Activated naive CD4-positive, alpha-beta T cell treated with anti-CD3 and anti-CD28 coated beads, Interleukin-2, amount 50 U/mL, for 24 hours (primary cell): ENCODE data around the gene GUCY2C.
"Not testable (repeated sequence)": the region's sequence is repeated elsewhere in the genome, so short reads cannot be mapped to it uniquely, and the experiment has no call there.

ENCODE experiments used
- H3K27ac Mint-ChIP-seq: one replicate; pipeline ENCODE4 v1.8.0; 2021; ENCODE audit warnings: mild to moderate bottlenecking, mixed read lengths
- H3K27me3 Mint-ChIP-seq: one replicate; pipeline ENCODE4 v1.8.0; 2021; ENCODE audit warnings: mixed read lengths
- H3K36me3 Mint-ChIP-seq: one replicate; pipeline ENCODE4 v1.8.0; 2021; ENCODE audit warnings: mixed read lengths
- H3K4me1 Mint-ChIP-seq: one replicate; pipeline ENCODE4 v1.8.0; 2021; ENCODE audit warnings: mixed read lengths
- H3K4me3 Mint-ChIP-seq: one replicate; pipeline ENCODE4 v1.8.0; 2021; ENCODE audit warnings: mild to moderate bottlenecking, mixed read lengths
- H3K9me3 Mint-ChIP-seq: one replicate; pipeline ENCODE4 v1.8.0; 2021; ENCODE audit warnings: mixed read lengths

GUCY2C gene

DNA sequence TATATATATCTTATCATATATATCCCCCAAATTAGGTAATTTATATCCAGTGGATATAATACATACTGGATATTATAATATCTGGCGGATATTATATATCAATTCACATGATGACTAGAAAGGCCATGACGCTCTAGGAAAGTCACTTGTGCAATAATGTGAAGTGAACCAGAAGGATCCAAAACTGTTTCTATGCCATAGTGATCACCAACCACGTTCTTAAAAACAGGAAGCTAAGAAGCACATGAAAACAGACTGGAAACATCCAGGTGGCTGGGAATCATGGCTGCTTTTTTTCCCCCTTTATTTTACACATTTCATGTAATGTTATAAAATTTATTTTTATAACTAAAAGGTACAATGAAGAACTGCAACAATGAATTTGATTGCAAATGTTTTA is 1.4 kb downstream of the GUCY2C start:
- no peak overlapping the region for H3K4me3 Mint-ChIP-seq
- no peaks in the 10 kb centered on the region for H3K36me3 Mint-ChIP-seq
- H3K9me3 Mint-ChIP-seq, result no peaks in the 10 kb centered on the region
- H3K27me3 Mint-ChIP-seq, result peaks cover 8% of the 10 kb centered on the region
- H3K27ac Mint-ChIP-seq, result no peak overlapping the region
- H3K4me1 Mint-ChIP-seq, result no peaks in the 10 kb centered on the region

DNA sequence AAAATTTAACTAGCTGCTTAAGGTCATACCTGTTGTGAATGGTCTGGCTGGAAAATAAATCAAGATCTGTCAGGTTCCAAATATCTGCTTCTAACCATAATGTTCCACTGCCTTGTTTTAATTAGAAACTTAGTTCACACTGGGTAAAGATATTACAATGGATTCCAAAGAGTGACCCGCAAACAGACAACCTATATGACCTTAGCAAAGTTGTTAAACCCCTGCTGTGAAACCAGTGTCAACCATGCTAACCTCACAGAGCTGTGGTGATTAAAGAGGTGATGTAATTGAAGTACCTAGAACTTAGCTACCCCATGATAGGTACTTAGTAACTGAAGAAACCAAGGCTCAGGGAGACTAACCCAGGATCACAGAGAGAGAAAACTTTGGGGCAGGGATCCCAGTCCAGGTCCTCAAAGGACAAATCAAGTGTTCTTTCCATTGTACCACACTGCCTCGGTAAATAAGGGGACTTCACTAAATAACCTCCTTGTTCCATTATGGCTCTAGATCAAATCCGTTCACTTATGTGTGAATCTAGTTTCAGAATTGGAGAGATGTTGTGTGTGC is 2.2 kb downstream of the GUCY2C start:
- no peak overlapping the region for H3K4me3 Mint-ChIP-seq
- no peaks in the 10 kb centered on the region for H3K36me3 Mint-ChIP-seq
- no peaks in the 10 kb centered on the region for H3K9me3 Mint-ChIP-seq
- H3K4me1 Mint-ChIP-seq, result no peaks in the 10 kb centered on the region
- H3K27me3 Mint-ChIP-seq, result peaks cover 8% of the 10 kb centered on the region
- H3K27ac Mint-ChIP-seq, result no peak overlapping the region

DNA sequence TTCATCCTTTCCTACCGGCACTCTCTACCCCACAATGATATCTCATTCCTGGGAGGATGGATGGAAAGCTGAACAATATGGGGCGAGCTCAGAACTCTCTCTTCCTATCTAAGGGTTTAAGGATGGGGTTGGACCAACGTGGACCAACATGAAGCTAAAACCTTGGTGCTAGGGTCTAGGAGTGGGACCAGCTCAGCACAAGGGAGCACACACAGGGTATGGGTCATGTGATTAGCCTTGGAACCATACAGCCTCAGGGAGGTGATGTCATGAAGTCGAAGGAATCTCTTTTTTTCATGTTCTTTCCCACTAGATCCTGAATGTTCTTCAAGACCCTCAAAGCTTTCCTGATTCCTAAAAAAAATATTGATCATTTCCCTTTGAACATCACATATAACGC is 3.3 kb downstream of the GUCY2C start:
- Mint-ChIP-seq H3K4me3 (no peak overlapping the region), H3K27ac (no peak overlapping the region)

DNA sequence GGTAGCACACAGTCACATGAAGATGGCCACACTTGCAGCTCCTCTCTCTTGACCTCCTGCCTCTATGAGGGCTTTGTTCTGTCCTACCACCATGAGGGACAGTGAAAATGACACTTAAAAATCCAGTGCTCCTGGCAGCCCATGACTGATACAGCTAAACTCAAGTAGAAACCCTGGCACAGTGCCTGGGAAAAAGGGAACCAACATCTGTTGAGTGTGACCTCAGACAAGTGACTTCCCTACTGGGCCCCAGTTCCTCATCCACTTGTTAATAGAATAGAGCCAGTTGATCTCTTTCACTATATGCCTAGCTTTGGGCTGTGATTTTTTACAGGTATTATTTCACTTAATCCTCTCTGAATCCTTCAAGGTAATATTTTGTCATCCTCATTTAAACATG is 4.8 kb downstream of the GUCY2C start:
- Mint-ChIP-seq H3K4me1 (no peaks in the 10 kb centered on the region), H3K36me3 (no peaks in the 10 kb centered on the region), H3K4me3 (no peak overlapping the region), H3K27me3 (peaks cover 9% of the 10 kb centered on the region), H3K27ac (no peak overlapping the region), H3K9me3 (no peaks in the 10 kb centered on the region)

More for the DNA sequence above, 3.3 kb downstream of the GUCY2C start:
- H3K27me3 Mint-ChIP-seq, result peaks cover 8% of the 10 kb centered on the region
- no peaks in the 10 kb centered on the region for H3K4me1 Mint-ChIP-seq
- H3K36me3 Mint-ChIP-seq, result no peaks in the 10 kb centered on the region
- no peaks in the 10 kb centered on the region for H3K9me3 Mint-ChIP-seq

DNA sequence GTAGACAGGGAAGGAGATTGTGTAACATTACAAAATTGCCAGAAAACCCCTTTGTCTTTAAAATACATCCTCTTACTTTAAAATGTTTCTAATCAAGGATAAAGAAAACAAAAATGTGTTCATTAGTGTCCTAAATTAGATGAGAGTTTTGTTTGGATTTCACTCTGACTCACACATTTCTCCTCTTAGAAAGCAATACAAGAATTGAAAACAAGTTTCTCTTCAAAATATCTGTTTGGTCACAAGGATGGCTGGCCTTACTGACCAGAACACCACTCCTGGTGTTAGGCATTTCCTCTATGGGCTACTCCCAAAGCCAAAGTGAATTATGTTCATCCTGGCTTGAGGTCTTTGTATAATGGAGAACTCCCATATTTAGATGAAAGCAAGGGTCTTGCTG is 6.4 kb downstream of the GUCY2C start:
- H3K9me3 Mint-ChIP-seq, result no peaks in the 10 kb centered on the region
- H3K4me3 Mint-ChIP-seq, result no peak overlapping the region
- no peaks in the 10 kb centered on the region for H3K4me1 Mint-ChIP-seq
- H3K27me3 Mint-ChIP-seq, result peaks cover 9% of the 10 kb centered on the region
- H3K36me3 Mint-ChIP-seq, result no peaks in the 10 kb centered on the region
- H3K27ac Mint-ChIP-seq, result no peak overlapping the region

DNA sequence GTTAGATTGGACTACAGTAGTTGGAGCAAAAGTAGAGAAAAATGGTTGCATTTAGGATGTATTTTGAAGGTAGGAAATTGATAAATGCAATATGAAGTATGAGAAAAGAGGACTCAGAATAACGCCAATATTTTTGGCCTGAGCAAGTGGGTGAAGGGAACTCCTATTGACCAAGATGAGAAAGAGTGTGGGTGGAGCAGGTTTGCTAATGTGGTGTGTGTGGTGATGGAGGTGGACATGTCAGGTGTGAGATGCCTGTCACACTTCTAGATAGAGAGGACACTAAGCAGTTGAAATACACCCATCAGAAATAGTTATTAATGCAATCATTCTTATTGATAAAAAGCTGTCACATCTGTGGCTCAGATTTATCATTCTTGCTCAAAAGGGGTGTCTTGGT is 7.3 kb downstream of the GUCY2C start:
- Mint-ChIP-seq H3K9me3 (no peaks in the 10 kb centered on the region), H3K4me1 (no peaks in the 10 kb centered on the region), H3K27me3 (peaks cover 7% of the 10 kb centered on the region), H3K4me3 (no peak overlapping the region), H3K27ac (no peak overlapping the region), H3K36me3 (no peaks in the 10 kb centered on the region)

DNA sequence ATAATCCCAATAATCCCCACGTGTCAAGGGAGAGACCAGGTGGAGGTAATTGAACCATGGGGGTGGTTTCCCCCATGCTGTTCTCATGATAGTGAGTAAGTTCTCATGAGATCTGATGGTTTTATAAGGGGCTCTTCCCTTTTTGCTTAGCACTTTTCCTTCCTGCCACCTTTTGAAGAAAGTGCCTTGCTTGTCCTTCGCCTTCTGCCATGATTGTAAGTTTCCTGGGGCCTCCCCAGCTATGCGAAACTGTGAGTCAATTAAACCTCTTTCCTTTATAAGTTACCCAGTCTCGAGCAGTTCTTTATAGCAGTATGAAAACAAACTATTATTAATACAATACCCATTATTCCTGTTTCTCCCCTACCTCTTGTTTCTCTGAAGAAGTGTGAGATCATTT is 14.2 kb downstream of the GUCY2C start:
- not testable (repeated sequence) for H3K27me3 Mint-ChIP-seq, H3K36me3 Mint-ChIP-seq, H3K4me1 Mint-ChIP-seq, H3K9me3 Mint-ChIP-seq, H3K4me3 Mint-ChIP-seq, H3K27ac Mint-ChIP-seq

DNA sequence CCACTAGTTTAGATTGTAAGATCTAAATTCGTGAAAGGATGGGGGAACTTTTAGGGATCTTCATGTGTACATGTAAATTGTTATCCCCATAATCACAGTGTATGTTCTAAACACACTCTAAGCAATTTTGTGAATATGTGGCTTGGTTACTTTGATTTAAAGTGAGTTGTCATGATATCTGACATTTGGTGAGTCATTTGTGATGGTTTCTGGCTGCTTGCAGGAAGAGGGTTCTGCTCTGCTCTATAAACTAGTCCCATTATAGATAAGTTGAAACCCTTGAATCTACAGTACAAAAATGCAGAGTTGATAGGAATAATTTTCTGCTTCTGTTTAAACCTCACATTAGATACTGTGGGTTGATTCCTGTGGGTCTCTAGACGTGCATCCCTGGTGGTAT is 14.8 kb downstream of the GUCY2C start:
- H3K4me3 Mint-ChIP-seq, result no peak overlapping the region
- H3K27me3 Mint-ChIP-seq, result peaks cover 2% of the 10 kb centered on the region
- no peak overlapping the region for H3K27ac Mint-ChIP-seq
- H3K36me3 Mint-ChIP-seq, result no peaks in the 10 kb centered on the region
- no peaks in the 10 kb centered on the region for H3K4me1 Mint-ChIP-seq
- no peaks in the 10 kb centered on the region for H3K9me3 Mint-ChIP-seq

DNA sequence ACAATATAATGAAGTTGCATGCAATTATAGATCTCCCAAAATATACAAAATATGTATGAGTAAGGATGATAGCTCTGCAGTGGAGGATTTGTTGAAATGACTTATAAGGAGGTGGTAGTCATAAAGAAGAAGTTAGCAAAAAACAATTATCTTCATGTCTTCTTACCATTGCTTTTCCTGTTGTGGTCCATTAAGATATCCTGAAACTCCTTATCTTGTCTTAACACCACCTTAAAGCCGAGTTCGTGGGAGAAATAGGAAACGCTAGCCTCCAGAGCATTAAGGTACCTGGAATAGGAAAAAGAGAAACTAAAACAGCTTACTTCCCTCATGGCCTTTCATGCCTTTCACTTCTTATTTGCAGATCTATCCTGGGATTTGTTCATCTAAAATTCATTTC is 15.2 kb downstream of the GUCY2C start:
- Mint-ChIP-seq H3K9me3 (no peaks in the 10 kb centered on the region), H3K4me1 (no peaks in the 10 kb centered on the region), H3K27ac (no peak overlapping the region), H3K4me3 (no peak overlapping the region), H3K36me3 (no peaks in the 10 kb centered on the region), H3K27me3 (peaks cover 2% of the 10 kb centered on the region)

DNA sequence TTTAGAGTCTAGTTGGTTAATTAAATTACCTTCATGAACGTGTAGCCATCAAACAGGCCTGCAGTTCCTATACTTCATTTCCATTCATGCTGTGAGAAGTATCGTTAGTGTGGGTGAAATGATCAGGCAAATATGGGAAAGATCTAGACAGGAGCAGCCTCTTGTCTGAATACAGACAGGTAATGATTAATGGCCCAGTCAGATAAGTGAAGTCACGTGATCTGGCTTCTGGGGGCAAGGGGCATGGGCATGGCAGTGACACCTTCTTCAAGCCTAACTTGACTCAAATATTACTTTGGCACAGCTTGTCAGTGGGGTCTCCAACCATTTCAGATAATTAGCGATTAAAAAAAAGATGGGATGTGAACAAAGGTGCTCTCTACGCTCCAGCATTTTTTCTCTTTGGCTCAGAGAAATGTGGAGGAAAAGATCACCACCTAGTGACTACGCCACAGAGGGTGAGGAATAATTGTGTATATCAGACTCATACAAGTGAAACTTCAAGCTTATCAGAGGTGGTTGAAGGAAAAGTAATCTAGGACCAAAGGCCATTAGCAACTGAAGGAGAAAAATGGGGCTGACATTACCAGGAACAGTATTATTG is 17.8 kb downstream of the GUCY2C start:
- no peaks in the 10 kb centered on the region for H3K4me1 Mint-ChIP-seq
- H3K9me3 Mint-ChIP-seq, result no peaks in the 10 kb centered on the region
- no peak overlapping the region for H3K4me3 Mint-ChIP-seq
- H3K36me3 Mint-ChIP-seq, result no peaks in the 10 kb centered on the region
- peaks cover 5% of the 10 kb centered on the region for H3K27me3 Mint-ChIP-seq
- no peak overlapping the region for H3K27ac Mint-ChIP-seq

DNA sequence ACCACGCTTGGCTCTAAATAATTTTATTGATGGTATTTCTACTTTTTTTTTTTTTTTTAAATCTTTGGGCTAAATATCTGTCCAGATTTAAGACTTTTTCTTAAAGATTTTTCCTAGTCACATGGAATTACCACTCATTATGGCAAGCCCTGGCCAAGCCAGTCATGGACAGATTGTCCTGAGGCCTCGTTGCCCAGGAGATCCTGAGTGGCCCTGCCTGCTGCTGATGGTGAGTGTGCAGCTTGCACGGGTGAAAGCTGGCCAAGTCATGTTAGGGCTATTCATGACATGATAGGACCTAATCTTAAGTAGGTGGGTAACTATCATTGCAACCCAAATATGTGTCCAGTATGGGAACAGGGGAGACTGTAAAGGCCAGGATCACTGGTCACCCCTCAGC is 27.8 kb downstream of the GUCY2C start:
- Mint-ChIP-seq H3K9me3 (no peaks in the 10 kb centered on the region), H3K36me3 (no peaks in the 10 kb centered on the region), H3K27ac (no peak overlapping the region), H3K4me1 (peaks cover 8% of the 10 kb centered on the region), H3K27me3 (peaks cover 3% of the 10 kb centered on the region), H3K4me3 (no peak overlapping the region)

DNA sequence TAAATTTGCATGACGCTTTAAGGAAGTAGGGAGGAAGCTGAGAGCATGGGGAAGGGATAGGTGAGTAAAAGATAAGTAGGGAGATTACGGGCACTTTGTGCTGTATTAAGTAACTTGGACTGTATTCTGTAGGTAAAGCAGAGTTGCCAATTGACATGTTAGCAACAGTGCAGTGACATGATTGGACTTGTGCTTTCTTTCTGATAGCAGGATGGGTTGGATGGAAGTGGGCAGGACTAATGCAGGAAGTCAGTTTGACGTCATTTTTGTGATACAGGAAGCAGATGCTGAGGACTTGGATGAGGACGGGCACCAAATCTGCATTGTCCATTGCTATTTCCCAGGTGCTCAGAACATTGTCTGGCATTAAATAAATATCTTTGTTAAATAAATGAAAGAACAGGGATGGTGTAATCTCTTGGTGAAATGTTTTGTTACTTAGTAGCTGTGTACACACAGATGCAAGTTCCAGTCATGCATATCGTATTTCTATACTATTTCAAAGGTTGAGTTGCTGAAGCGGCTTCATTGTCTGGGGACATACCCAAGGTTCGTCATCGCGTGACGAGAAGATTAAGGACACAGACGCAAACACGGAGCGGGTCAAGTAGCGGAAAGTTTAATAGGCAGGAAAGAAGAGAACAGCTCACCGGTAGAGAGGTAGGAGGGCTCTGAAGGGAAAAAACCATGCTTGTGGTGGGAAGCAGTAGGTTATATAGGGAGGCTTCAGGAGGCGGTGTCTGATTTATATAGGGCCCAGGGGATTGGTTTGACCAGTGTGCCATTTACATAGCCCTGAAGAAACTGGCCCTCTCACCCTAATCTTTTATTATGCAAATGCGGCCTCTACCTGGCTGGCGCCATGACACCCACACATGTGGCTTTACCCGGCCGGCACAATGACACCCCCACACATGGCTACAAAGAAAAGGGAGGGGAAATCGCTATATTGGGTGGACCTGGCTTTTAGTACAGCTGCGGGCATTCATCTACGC is 30.7 kb downstream of the GUCY2C start:
- Mint-ChIP-seq H3K36me3 (no peaks in the 10 kb centered on the region), H3K27ac (no peak overlapping the region), H3K4me1 (peaks cover 8% of the 10 kb centered on the region), H3K4me3 (no peak overlapping the region), H3K27me3 (peaks cover 3% of the 10 kb centered on the region), H3K9me3 (no peaks in the 10 kb centered on the region)

DNA sequence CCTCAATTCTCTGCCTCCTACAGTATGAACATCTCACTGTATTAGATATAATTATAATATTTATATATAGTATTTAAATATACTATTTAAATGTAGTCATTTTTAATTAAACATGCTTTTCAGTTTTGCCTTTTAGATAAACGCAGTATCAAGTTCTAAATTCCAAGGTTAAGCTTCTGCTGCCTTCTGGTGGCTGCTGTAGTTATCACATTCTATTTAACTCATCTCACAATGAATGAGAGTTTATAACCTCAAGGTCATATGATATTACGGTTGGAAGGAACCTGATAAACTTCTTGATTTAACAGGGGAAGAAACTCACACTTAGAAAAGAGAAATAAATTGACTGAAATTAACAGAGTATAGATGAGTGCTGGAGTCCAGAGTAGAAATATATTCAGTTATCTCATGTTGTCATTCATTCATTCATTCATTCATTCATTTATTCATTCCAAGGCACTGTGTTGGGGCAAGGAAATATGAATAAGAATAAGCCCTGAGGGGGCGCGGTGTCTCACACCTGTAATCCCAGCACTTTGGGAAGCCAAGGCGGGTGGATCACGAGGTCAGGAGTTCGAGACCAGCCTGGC is 31.9 kb downstream of the GUCY2C start:
- Mint-ChIP-seq H3K36me3 (no peaks in the 10 kb centered on the region), H3K4me1 (peaks cover 8% of the 10 kb centered on the region), H3K4me3 (no peak overlapping the region), H3K27me3 (peaks cover 3% of the 10 kb centered on the region), H3K9me3 (no peaks in the 10 kb centered on the region), H3K27ac (no peak overlapping the region)

DNA sequence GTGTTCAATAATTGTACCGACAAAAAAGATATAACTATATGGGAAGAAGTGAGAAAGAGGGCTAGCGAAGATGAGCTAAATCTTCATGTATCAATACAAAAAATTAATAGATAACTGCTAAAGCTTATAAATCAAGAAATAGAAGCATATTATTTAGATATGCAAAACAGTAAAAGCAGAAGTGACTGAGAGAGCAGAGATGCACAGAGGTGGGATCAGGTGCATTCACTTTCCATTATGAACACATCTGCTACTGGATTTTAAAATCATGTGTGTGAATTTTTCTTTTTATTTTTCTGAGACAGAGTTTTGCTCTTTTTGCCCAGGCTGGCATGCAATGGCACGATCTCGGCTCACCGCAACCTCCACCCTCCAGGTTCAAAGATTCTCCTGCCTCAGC is 33.4 kb downstream of the GUCY2C start:
- H3K27me3 Mint-ChIP-seq, result peaks cover 6% of the 10 kb centered on the region
- H3K4me3 Mint-ChIP-seq, result no peak overlapping the region
- no peaks in the 10 kb centered on the region for H3K9me3 Mint-ChIP-seq
- no peak overlapping the region for H3K27ac Mint-ChIP-seq
- peaks cover 8% of the 10 kb centered on the region for H3K4me1 Mint-ChIP-seq
- H3K36me3 Mint-ChIP-seq, result no peaks in the 10 kb centered on the region

DNA sequence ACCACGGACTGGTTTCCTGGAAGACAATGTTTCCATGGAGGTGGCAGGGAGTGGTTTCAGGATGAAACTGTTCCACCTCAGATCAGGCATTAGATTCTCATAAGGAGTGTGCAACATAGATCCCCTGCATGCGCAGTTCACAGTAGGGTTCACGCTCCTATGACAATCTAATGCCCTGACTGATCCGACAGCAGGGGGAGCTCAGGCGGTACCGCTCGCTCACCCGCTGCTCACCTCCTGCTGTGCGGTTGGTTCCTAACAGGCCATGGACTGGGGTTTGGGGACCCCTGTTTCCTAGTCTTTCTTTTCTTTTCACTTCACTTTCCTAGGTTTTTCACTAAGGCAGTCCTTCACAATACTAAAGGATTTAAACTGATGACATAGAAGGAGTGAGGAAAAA is 39.6 kb downstream of the GUCY2C start:
- no peaks in the 10 kb centered on the region for H3K9me3 Mint-ChIP-seq
- H3K4me3 Mint-ChIP-seq, result no peak overlapping the region
- H3K4me1 Mint-ChIP-seq, result no peaks in the 10 kb centered on the region
- H3K27me3 Mint-ChIP-seq, result peaks cover 3% of the 10 kb centered on the region
- H3K36me3 Mint-ChIP-seq, result no peaks in the 10 kb centered on the region
- H3K27ac Mint-ChIP-seq, result no peak overlapping the region

DNA sequence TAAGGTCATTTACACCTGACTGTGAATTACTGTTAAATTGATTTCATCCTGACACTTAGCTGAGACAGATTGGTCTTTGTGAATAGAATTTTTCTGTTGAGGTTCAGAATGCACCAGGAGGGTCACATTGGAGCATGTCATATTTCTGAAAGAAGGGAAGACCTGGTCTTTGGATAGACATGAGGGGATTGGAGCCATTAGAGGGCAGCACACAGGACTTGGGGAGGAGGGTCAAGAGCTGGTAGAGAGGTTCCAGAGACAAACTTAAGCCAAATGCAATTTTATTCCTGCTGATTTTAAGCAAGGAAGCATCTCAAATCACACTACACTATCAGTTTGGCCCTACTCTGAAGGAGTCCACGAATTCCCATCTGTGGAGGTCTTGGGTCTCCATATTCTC is 41.1 kb downstream of the GUCY2C start:
- no peaks in the 10 kb centered on the region for H3K36me3 Mint-ChIP-seq
- peaks cover 2% of the 10 kb centered on the region for H3K27me3 Mint-ChIP-seq
- H3K9me3 Mint-ChIP-seq, result no peaks in the 10 kb centered on the region
- no peaks in the 10 kb centered on the region for H3K4me1 Mint-ChIP-seq
- no peak overlapping the region for H3K4me3 Mint-ChIP-seq
- H3K27ac Mint-ChIP-seq, result peak overlapping the region; percentile 9
